ENCODE measurements around the gene CHRM4.

- no peak for TF ChIP-seq ZFX (IDR thresholded peaks at IDR 0.05; ENCODE audit: borderline replicate concordance)
- no peak for TF ChIP-seq CTCF (IDR thresholded peaks at IDR 0.05)
Observed at GRCh38 chr11:46378811-46379481, 12.6 kb downstream of the CHRM4 start.

Data from 22Rv1 (cell line).